ENCODE data around the gene LIN54. TPM values are rescaled to one million over a fixed set of nuclear protein-coding genes. Genes with fewer than 3 reads are reported as not detected.

The LIN54 gene
- total and polyA plus RNA-seq, 9 of the 15 experiments (the other 6 are each of a cell fraction or from before 2014, with no cell fraction given): 2.2 to 22.5 (median 15.8) TPM

- TF ChIP-seq HDAC1 (IDR thresholded peaks at IDR 0.05) (peak in 1 of 2 experiments; percentile 59; a peak in 2 of 4 replicates), ZNF740 (CRISPR knock-in tag; IDR thresholded peaks at IDR 0.05) (peak; percentile 23; the same call in 1 of the 2 replicates), ZNF740 (tag; IDR thresholded peaks at IDR 0.05) (no peak), MAFK (IDR thresholded peaks at IDR 0.05; ENCODE audit: low read length) (no peak), ARID4B (CRISPR knock-in tag; IDR thresholded peaks at IDR 0.05) (0 out of 2 replicates have a peak, but pooled peaks have one; percentile 6), MTA2 (IDR thresholded peaks at IDR 0.05; ENCODE audit: low read depth) (no peak), HMGXB4 (CRISPR knock-in tag; IDR thresholded peaks at IDR 0.05) (0 out of 2 replicates have a peak, but pooled peaks have one; percentile 33)
These were observed 1.6 kb upstream of the LIN54 start (continued) for GRCh38 chr4:83012200-83012686.
